HEK293 (cell line): ENCODE measurements around the gene CCHCR1.

Experiments
- CTCF ChIA-PET: fragments of 350-600 bp; formaldehyde crosslinking; extraction: SDS; loops from one replicate; lab custom pipeline; 2021; ENCODE audit warnings: antibody characterized with exemption; lab: Yijun Ruan, JAX
- POLR2A ChIA-PET: fragments of 300-600 bp; formaldehyde crosslinking; extraction: SDS; loops from one replicate; lab custom pipeline; 2020; ENCODE audit warnings: antibody characterized with exemption, inconsistent platforms; lab: Yijun Ruan, JAX
- H3K27ac ChIP-seq: fragments of 200-500 bp; sonication (Bioruptor generic); 2 replicates; pipeline ENCODE4 v1.5.1; 2014; ENCODE audit warnings: low read depth, low read length, control low read depth, inconsistent platforms; ENCODE audit errors: extremely low read depth
- H3K36me3 ChIP-seq, 2 experiments: fragments of 200-500 bp in 1 of 2; sonication (Bioruptor generic) in 1 of 2; 1 replicate in 1 of 2; 2 replicates in 1 of 2; pipeline ENCODE4 v1.5.1; 2014 to 2017; ENCODE audit warnings: inconsistent platforms in 2 of 2, low read length in 2 of 2; ENCODE audit not compliant: control insufficient read depth in 2 of 2, insufficient read depth in 1 of 2
- H3K4me1 ChIP-seq: fragments of 200-500 bp; sonication (Bioruptor generic); 2 replicates; pipeline ENCODE4 v1.5.1; 2014; ENCODE audit warnings: mild to moderate bottlenecking, low read length, inconsistent platforms; ENCODE audit not compliant: control insufficient read depth, insufficient read depth
- H3K4me3 ChIP-seq: 2 replicates; pipeline ENCODE4 v1.5.1; 2011; ENCODE audit warnings: low read depth, mild to moderate bottlenecking, control low read depth, low read length, moderate library complexity
- H3K9me3 ChIP-seq: fragments of 200-500 bp; sonication (Bioruptor generic); 2 replicates; pipeline ENCODE4 v1.5.1; 2014; ENCODE audit warnings: low read depth, low read length, inconsistent platforms; ENCODE audit not compliant: control insufficient read depth, insufficient read depth
- CTCF ChIP-seq: fragments of 450-650 bp; formaldehyde crosslinking; IDR thresholded peaks from 2 replicates; pipeline ENCODE4 v1.5.1; 2016; ENCODE audit warnings: missing biosample characterization, missing genetic modification characterization
- MYNN ChIP-seq: fragments of 450-650 bp; formaldehyde crosslinking; IDR thresholded peaks from 2 replicates; pipeline ENCODE4 v1.5.1; 2016; ENCODE audit warnings: missing biosample characterization, missing genetic modification characterization, borderline replicate concordance
- PRDM6 ChIP-seq: fragments of 450-650 bp; formaldehyde crosslinking; IDR thresholded peaks from 2 replicates; pipeline ENCODE4 v1.5.1; 2017; ENCODE audit warnings: missing biosample characterization, missing genetic modification characterization
- REST ChIP-seq: fragments of 450-650 bp; formaldehyde crosslinking; IDR thresholded peaks from 2 replicates; pipeline ENCODE4 v1.5.1; 2016; ENCODE audit warnings: missing biosample characterization, missing genetic modification characterization
- TCF7L2 ChIP-seq: IDR thresholded peaks from 2 replicates; pipeline ENCODE4 v1.6.1; 2011; ENCODE audit warnings: low read depth, mild to moderate bottlenecking, inconsistent platforms, low read length, moderate library complexity, borderline replicate concordance
- YY1 ChIP-seq: fragments of 450-650 bp; formaldehyde crosslinking; IDR thresholded peaks from 2 replicates; pipeline ENCODE4 v1.5.1; 2018; ENCODE audit warnings: missing biosample characterization, missing genetic modification characterization
- ZNF146 ChIP-seq: fragments of 450-650 bp; formaldehyde crosslinking; IDR thresholded peaks from 2 replicates; pipeline ENCODE4 v1.5.1; 2016; ENCODE audit warnings: missing biosample characterization, missing genetic modification characterization
- ZNF148 ChIP-seq: fragments of 450-650 bp; formaldehyde crosslinking; IDR thresholded peaks from 2 replicates; pipeline ENCODE4 v1.5.0; 2017; ENCODE audit warnings: missing biosample characterization, missing genetic modification characterization, borderline replicate concordance
- ZNF184 ChIP-seq: fragments of 450-650 bp; IDR thresholded peaks from 2 replicates; pipeline ENCODE4 v1.5.1; 2018; ENCODE audit warnings: missing biosample characterization, mild to moderate bottlenecking, missing genetic modification characterization
- ZNF214 ChIP-seq: fragments of 450-650 bp; formaldehyde crosslinking; IDR thresholded peaks from 2 replicates; pipeline ENCODE4 v1.5.1; 2017; ENCODE audit warnings: missing biosample characterization, mild to moderate bottlenecking, missing genetic modification characterization, borderline replicate concordance
- ZNF221 ChIP-seq: fragments of 450-650 bp; formaldehyde crosslinking; IDR thresholded peaks from 2 replicates; pipeline ENCODE4 v1.5.1; 2017; ENCODE audit warnings: missing biosample characterization, missing genetic modification characterization, borderline replicate concordance
- ZNF239 ChIP-seq: fragments of 450-650 bp; formaldehyde crosslinking; IDR thresholded peaks from 2 replicates; pipeline ENCODE4 v1.5.1; 2016; ENCODE audit warnings: missing biosample characterization, missing genetic modification characterization
- ZNF274 ChIP-seq, 2 experiments: fragments of 200-500 bp in 1 of 2; fragments of 450-650 bp in 1 of 2; sonication (Bioruptor generic) in 1 of 2; formaldehyde crosslinking in 1 of 2; IDR thresholded peaks; 2 replicates each; pipeline versions ENCODE4 v1.5.1 to v1.6.1; 2014 to 2016; ENCODE audit warnings: borderline replicate concordance in 1 of 2, inconsistent platforms in 1 of 2, low read length in 1 of 2, missing biosample characterization in 1 of 2, missing genetic modification characterization in 1 of 2
- ZNF354C ChIP-seq: fragments of 450-650 bp; formaldehyde crosslinking; IDR thresholded peaks from 2 replicates; pipeline ENCODE4 v1.5.1; 2016; ENCODE audit warnings: missing biosample characterization, missing genetic modification characterization, low read depth, borderline replicate concordance
- ZNF366 ChIP-seq: fragments of 450-650 bp; formaldehyde crosslinking; conservative IDR thresholded peaks from 2 replicates; pipeline ENCODE4 v1.5.1; 2016; ENCODE audit warnings: missing biosample characterization, missing genetic modification characterization
- ZNF423 ChIP-seq: fragments of 450-650 bp; formaldehyde crosslinking; IDR thresholded peaks from 2 replicates; pipeline ENCODE4 v1.5.1; 2016; ENCODE audit warnings: missing biosample characterization, missing genetic modification characterization
- ZNF529 ChIP-seq: fragments of 450-650 bp; formaldehyde crosslinking; IDR thresholded peaks from 2 replicates; pipeline ENCODE4 v1.5.1; 2017; ENCODE audit warnings: missing genetic modification characterization, missing biosample characterization; ENCODE audit not compliant: insufficient replicate concordance
- ZNF549 ChIP-seq: fragments of 450-650 bp; IDR thresholded peaks from 2 replicates; pipeline ENCODE4 v1.5.1; 2018; ENCODE audit warnings: missing biosample characterization, missing genetic modification characterization, mild to moderate bottlenecking, inconsistent platforms, moderate library complexity
- ZNF610 ChIP-seq: fragments of 450-650 bp; formaldehyde crosslinking; IDR thresholded peaks from 2 replicates; pipeline ENCODE4 v1.5.1; 2016; ENCODE audit warnings: missing biosample characterization, missing genetic modification characterization, borderline replicate concordance
- ZNF639 ChIP-seq: fragments of 450-650 bp; formaldehyde crosslinking; IDR thresholded peaks from 2 replicates; pipeline ENCODE4 v1.5.1; 2016; ENCODE audit warnings: missing biosample characterization, missing genetic modification characterization
- ZNF645 ChIP-seq: fragments of 450-650 bp; formaldehyde crosslinking; IDR thresholded peaks from 2 replicates; pipeline ENCODE4; 2016; ENCODE audit warnings: missing biosample characterization, missing genetic modification characterization

The CCHCR1 gene

GRCh38 chr6:31096215-31096614 lies 61.4 kb downstream of the CCHCR1 start:
- H3K4me3 ChIP-seq, result no peak overlapping the region
- no peaks in the 10 kb centered on the region for H3K36me3 ChIP-seq
- no peaks in the 10 kb centered on the region for H3K9me3 ChIP-seq
- ChIA-PET POLR2A (no interaction called here), CTCF (interaction anchor here (0.5 to 5.3 kb wide), 10 partner anchors 9 to 563 kb away, joined by 3 to 29 read pairs (median 3); no protein-coding TSS in a partner anchor)
- TF ChIP-seq ZNF366 (peak; percentile 76), ZNF214 (tag by site-specific recombination) (no peak), ZNF639 (tag by site-specific recombination) (no peak), ZNF221 (tag by site-specific recombination) (no peak), ZNF146 (no peak)
- no peak overlapping the region for H3K27ac ChIP-seq
- no peaks in the 10 kb centered on the region for H3K4me1 ChIP-seq

- no peak for TF ChIP-seq ZNF529 (tag by site-specific recombination)
- TF ChIP-seq ZNF423 (tag by site-specific recombination), result no peak
- no peak for TF ChIP-seq PRDM6
- TF ChIP-seq CTCF, result no peak
- TF ChIP-seq YY1 (tag by site-specific recombination), result no peak
- no peak for TF ChIP-seq MYNN
- no peak for TF ChIP-seq ZNF354C (tag by site-specific recombination)
- no peak for TF ChIP-seq ZNF645 (tag by site-specific recombination)
- TF ChIP-seq ZNF274 (IDR thresholded peaks at IDR 0.05; ENCODE audit: low read length), result no peak
- no peak for TF ChIP-seq ZNF274 (tag by site-specific recombination; IDR thresholded peaks at IDR 0.05; ENCODE audit: borderline replicate concordance)
- no peak for TF ChIP-seq REST (tag by site-specific recombination)
- no peak for TF ChIP-seq ZNF148 (tag by site-specific recombination)
- no peak for TF ChIP-seq ZNF239 (tag by site-specific recombination)
- TF ChIP-seq TCF7L2, result no peak
- TF ChIP-seq ZNF610 (tag by site-specific recombination), result no peak
- no peak for TF ChIP-seq ZNF184 (tag by site-specific recombination)
- TF ChIP-seq ZNF549 (tag by site-specific recombination), result no peak
- Histone ChIP-seq H3K4me1 (no peaks in the 10 kb centered on the region), H3K9me3 (no peaks in the 10 kb centered on the region), H3K27ac (no peak overlapping the region), H3K4me3 (no peak overlapping the region), H3K36me3 (no peaks in the 10 kb centered on the region)
- ChIA-PET POLR2A (no interaction called here), CTCF (interaction anchor here (0.6 to 5.9 kb wide), 10 partner anchors 8 to 414 kb away, joined by 3 to 29 read pairs (median 5); partner anchors contain the start of gene PSORS1C1)
These were observed 63.2 kb downstream of the CCHCR1 start for GRCh38 chr6:31094389-31094881.
